Measurements from ENCODE around the gene UBE2E1. TPM values are rescaled to one million over a fixed set of nuclear protein-coding genes. Genes with fewer than 3 reads are reported as not detected.
"Not testable (repeated sequence)": the region's sequence is repeated elsewhere in the genome, so short reads cannot be mapped to it uniquely, and the experiment has no call there.

The UBE2E1 gene
- total RNA-seq, 1 donor from 2014 or later, result 72.6 TPM

DNA sequence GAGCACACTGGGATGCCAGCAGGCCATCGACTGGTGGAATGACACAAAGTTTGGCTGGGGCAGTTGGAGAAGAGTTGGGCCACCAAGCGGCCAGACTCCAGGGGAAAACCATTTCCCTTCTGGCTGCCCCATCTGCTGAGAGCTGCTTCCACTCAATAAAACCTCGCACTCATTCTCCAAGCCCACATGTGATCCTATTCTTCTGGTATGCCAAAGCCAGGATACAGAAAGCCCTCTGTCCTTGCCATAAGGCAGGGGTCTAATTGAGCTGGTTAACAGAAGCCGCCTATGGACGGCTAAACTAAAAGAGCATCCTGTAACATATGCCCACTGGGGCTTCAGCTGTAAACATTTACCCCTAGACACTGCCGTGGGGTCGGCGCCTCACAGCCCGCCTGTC lies 55.9 kb downstream of the UBE2E1 start:
- DNase-seq, result no peak
- Mint-ChIP-seq H3K36me3 (ENCODE audit: low read depth) (peaks cover 10% of the 10 kb centered on the region), H3K4me1 (peaks cover 30% of the 10 kb centered on the region), H3K27ac (no peak overlapping the region), H3K9me3 (no peaks in the 10 kb centered on the region), H3K4me3 (no peak overlapping the region), H3K27me3 (no peaks in the 10 kb centered on the region)
- intact Hi-C loops (cut with micrococcal nuclease), result no loop called here

DNA sequence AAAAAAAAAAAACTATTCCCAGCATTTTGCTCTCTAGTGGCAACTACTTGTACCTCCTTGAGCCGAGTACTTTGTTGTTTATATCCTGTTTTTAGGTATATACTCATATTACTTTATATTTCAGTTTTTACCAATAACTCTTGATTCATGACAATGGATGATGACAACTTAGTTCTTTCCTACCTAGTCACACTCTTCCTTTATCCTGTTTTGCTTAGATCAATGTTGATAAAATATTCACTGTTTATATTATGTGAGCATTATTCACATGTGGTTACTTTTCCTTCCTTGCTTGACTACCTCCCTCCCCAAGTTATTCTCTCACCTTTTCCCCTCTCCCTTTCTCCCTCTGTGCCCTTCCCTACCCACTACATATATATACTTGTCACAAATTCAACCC lies 57.3 kb downstream of the UBE2E1 start:
- peaks cover 10% of the 10 kb centered on the region for H3K36me3 Mint-ChIP-seq (ENCODE audit: low read depth)
- no peak overlapping the region for H3K4me3 Mint-ChIP-seq
- peaks cover 22% of the 10 kb centered on the region for H3K4me1 Mint-ChIP-seq
- DNase-seq, result no peak
- no peak overlapping the region for H3K27ac Mint-ChIP-seq
- H3K9me3 Mint-ChIP-seq, result no peaks in the 10 kb centered on the region
- no peaks in the 10 kb centered on the region for H3K27me3 Mint-ChIP-seq
- intact Hi-C loops (cut with micrococcal nuclease), result no loop called here

- peaks cover 14% of the 10 kb centered on the region for H3K4me1 Mint-ChIP-seq
- H3K4me3 Mint-ChIP-seq, result no peak overlapping the region
- peaks cover 10% of the 10 kb centered on the region for H3K36me3 Mint-ChIP-seq (ENCODE audit: low read depth)
- DNase-seq, result no peak
- H3K27me3 Mint-ChIP-seq, result no peaks in the 10 kb centered on the region
- no peaks in the 10 kb centered on the region for H3K9me3 Mint-ChIP-seq
- H3K27ac Mint-ChIP-seq, result no peak overlapping the region
- intact Hi-C loops (cut with micrococcal nuclease), result no loop called here
These were observed 59.2 kb downstream of the UBE2E1 start for GRCh38 chr3:23864931-23865330.

GRCh38 chr3:23865595-23866396 lies 60.0 kb downstream of the UBE2E1 start:
- intact Hi-C loops (cut with micrococcal nuclease), result no loop called here
- Mint-ChIP-seq H3K4me3 (no peak overlapping the region), H3K36me3 (ENCODE audit: low read depth) (peaks cover 10% of the 10 kb centered on the region)

DNA sequence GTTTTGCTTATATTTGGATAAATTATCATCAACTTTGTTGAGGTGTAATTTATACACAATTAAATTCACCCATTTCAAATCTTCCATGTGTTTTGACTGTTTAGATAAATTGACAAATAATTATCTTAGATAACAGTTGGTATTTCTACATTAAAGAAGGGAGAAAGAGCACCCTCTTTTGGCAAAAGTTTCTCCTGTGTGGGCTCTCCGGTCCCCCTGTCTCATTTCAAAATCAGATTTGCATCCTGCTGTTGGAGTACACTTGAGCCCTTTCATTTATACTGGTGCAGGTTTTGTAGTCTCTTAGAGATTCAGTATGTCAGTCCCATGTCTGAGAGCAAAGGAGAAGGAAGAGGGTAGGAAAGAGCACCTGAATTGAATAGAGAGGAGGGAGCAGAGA lies 61.6 kb downstream of the UBE2E1 start:
- H3K27me3 Mint-ChIP-seq, result no peaks in the 10 kb centered on the region
- no peak overlapping the region for H3K27ac Mint-ChIP-seq

More at GRCh38 chr3:23865595-23866396, 60.0 kb downstream of the UBE2E1 start:
- DNase-seq, result no peak
- Mint-ChIP-seq H3K27ac (no peak overlapping the region), H3K4me1 (peaks cover 10% of the 10 kb centered on the region), H3K9me3 (no peaks in the 10 kb centered on the region), H3K27me3 (no peaks in the 10 kb centered on the region)

DNA sequence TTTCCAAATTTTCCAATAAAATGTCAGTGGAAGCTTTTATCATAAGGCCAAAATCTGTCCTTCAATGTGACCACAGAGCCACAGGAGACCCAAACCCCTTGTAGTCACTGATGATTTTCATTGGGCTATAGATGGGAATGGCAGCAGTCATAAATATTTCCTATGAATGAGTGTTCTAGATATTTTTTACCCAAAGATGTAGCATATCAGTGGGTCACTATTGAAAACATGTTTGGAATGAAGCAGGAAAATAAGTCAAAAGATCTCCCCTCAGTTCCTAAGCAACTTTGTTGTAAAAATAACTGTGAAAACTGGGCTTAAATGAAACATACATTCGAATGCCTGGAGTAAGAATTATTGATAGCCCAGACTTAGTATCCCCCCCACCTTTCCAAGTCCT lies 62.1 kb downstream of the UBE2E1 start:
- Mint-ChIP-seq H3K4me3 (no peak overlapping the region), H3K27me3 (no peaks in the 10 kb centered on the region), H3K4me1 (peaks cover 8% of the 10 kb centered on the region), H3K9me3 (no peaks in the 10 kb centered on the region), H3K36me3 (ENCODE audit: low read depth) (peaks cover 2% of the 10 kb centered on the region), H3K27ac (no peak overlapping the region)
- no peak for DNase-seq
- intact Hi-C loops (cut with micrococcal nuclease), result no loop called here

More for the DNA sequence above, 61.6 kb downstream of the UBE2E1 start:
- Mint-ChIP-seq H3K4me1 (peaks cover 8% of the 10 kb centered on the region), H3K4me3 (no peak overlapping the region), H3K36me3 (ENCODE audit: low read depth) (peaks cover 2% of the 10 kb centered on the region), H3K9me3 (no peaks in the 10 kb centered on the region)
- no peak for DNase-seq
- intact Hi-C loops (cut with micrococcal nuclease), result no loop called here

DNA sequence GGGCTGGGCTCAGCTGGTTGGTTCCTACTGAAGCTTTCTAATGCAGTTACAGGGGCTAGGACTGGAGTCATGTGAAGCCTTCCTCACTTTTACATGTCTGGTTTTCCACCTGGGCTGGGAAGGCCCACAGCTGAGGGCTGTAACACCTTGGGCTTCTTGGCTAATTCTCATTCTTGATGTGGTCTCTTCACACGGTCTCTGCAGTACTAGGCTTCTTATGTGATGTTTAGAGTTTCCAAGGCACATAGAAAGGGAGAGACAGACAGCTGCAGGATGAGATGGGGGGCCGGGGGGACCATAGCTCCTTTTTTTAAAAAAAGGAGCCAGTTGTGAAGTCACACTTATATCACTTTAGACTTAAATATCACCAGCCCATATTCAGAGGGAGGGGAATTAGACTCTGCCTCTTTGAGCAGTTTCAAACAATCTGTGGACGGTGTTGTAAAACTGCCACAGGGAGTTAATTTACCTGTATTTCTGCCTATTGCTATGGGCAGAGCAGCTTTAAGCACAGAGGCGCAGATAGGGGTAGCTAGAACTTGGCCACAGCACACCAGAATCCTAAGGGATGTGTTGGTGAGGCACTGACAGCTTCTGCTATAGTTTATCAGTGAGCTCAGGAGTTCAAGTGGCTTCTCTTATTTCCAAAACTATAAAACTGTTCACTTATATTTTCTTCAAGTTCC lies 64.4 kb downstream of the UBE2E1 start:
- Mint-ChIP-seq H3K9me3 (no peaks in the 10 kb centered on the region), H3K27ac (no peak overlapping the region), H3K27me3 (no peaks in the 10 kb centered on the region), H3K4me1 (peaks cover 5% of the 10 kb centered on the region), H3K36me3 (ENCODE audit: low read depth) (no peaks in the 10 kb centered on the region), H3K4me3 (no peak overlapping the region)
- intact Hi-C loops (cut with micrococcal nuclease), result no loop called here
- DNase-seq, result no peak

- H3K4me3 Mint-ChIP-seq; DNase-seq; H3K27me3 Mint-ChIP-seq; H3K27ac Mint-ChIP-seq; intact Hi-C loops (cut with micrococcal nuclease); H3K4me1 Mint-ChIP-seq; H3K36me3 Mint-ChIP-seq (ENCODE audit: low read depth); H3K9me3 Mint-ChIP-seq: not testable (repeated sequence)
These were observed 64.9 kb downstream of the UBE2E1 start for GRCh38 chr3:23870663-23871043.

DNA sequence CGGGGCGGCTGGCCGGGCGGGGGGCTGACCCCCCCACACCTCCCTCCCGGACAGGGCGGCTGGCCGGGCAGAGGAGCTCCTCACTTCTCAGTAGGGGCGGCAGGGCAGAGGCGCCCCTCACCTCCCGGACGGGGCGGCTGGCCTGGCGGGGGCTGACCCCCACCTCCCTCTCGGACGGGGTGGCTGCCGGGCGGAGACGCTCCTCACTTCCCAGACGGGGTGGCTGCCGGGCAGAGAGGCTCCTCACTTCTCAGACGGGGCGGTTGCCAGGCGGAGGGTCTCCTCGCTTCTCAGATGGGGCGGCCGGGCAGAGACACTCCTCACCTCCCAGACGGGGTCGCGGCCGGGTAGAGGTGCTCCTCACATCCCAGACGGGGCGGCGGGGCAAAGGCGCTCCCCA lies 65.6 kb downstream of the UBE2E1 start:
- intact Hi-C loops (cut with micrococcal nuclease); H3K27ac Mint-ChIP-seq; H3K4me1 Mint-ChIP-seq; H3K4me3 Mint-ChIP-seq; H3K9me3 Mint-ChIP-seq; DNase-seq; H3K27me3 Mint-ChIP-seq; H3K36me3 Mint-ChIP-seq (ENCODE audit: low read depth): not testable (repeated sequence)

DNA sequence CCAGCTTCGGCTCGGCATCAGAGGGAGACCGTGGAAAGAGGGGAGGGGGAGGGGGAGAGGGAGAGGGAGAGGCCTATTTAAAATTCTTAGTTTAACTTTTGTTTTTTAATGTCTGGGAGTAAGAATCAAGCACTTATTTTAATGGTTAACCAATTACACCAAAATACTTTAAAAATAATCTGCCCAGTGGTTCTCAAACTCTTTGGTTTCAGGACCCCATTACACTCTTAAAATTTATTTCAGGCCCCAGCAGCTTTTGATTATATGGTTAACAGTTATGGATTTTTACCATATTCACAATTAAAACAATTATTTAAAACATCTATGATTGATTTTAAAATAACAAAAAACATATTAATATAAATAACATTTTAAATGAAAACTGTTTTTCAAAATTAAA lies 66.6 kb downstream of the UBE2E1 start:
- intact Hi-C loops (cut with micrococcal nuclease), result no loop called here
- Mint-ChIP-seq H3K9me3 (no peaks in the 10 kb centered on the region), H3K4me3 (no peak overlapping the region), H3K27me3 (no peaks in the 10 kb centered on the region), H3K36me3 (ENCODE audit: low read depth) (no peaks in the 10 kb centered on the region), H3K4me1 (peaks cover 3% of the 10 kb centered on the region), H3K27ac (no peak overlapping the region)
- no peak for DNase-seq

GRCh38 chr3:23873941-23874340 lies 68.2 kb downstream of the UBE2E1 start:
- Mint-ChIP-seq H3K9me3 (no peaks in the 10 kb centered on the region), H3K27ac (no peak overlapping the region), H3K27me3 (no peaks in the 10 kb centered on the region), H3K4me3 (no peak overlapping the region), H3K4me1 (no peaks in the 10 kb centered on the region), H3K36me3 (ENCODE audit: low read depth) (no peaks in the 10 kb centered on the region)
- intact Hi-C loops (cut with micrococcal nuclease), result no loop called here
- no peak for DNase-seq

- no peak overlapping the region for H3K27ac Mint-ChIP-seq
- H3K4me1 Mint-ChIP-seq, result no peaks in the 10 kb centered on the region
- H3K4me3 Mint-ChIP-seq, result no peak overlapping the region
- H3K9me3 Mint-ChIP-seq, result no peaks in the 10 kb centered on the region
- no peak for DNase-seq
- intact Hi-C loops (cut with micrococcal nuclease), result no loop called here
- no peaks in the 10 kb centered on the region for H3K36me3 Mint-ChIP-seq (ENCODE audit: low read depth)
- H3K27me3 Mint-ChIP-seq, result no peaks in the 10 kb centered on the region
These were observed 68.8 kb downstream of the UBE2E1 start for GRCh38 chr3:23874359-23875112.

DNA sequence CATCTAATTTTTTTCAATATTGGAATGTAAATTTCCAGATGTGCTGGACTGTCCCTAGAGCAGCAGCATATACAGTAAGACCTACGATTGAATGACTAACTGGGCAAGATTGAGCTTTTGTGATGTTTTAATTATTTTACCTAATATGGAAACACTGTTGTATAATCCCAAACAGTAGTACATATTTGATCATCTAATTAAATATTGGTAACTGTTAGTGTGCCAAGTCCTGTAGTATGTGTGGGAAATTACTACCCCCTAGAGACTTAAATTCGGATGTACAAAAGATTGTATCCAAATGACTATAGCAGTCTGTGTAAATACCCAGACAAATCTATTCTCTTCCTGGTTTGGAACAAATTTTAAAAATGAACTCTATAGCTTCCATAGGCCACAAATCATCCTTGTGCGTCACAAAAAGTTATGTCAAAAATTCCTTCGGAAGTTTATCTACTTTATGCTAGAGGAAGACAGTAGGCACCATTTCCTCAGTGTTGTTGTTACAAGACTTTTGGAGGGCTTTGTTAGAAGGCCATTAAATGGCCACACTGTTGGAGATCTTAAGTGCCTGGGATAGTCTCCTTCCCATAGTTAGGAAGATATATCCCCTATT lies 69.5 kb downstream of the UBE2E1 start:
- Mint-ChIP-seq H3K9me3 (no peaks in the 10 kb centered on the region), H3K4me1 (no peaks in the 10 kb centered on the region), H3K36me3 (ENCODE audit: low read depth) (no peaks in the 10 kb centered on the region), H3K4me3 (no peak overlapping the region), H3K27me3 (no peaks in the 10 kb centered on the region), H3K27ac (no peak overlapping the region)
- intact Hi-C loops (cut with micrococcal nuclease), result no loop called here
- DNase-seq, result no peak

GRCh38 chr3:23876923-23877322 lies 71.2 kb downstream of the UBE2E1 start:
- H3K9me3 Mint-ChIP-seq, result no peaks in the 10 kb centered on the region
- no peaks in the 10 kb centered on the region for H3K27me3 Mint-ChIP-seq
- peaks cover 4% of the 10 kb centered on the region for H3K4me1 Mint-ChIP-seq
- DNase-seq, result no peak
- H3K36me3 Mint-ChIP-seq (ENCODE audit: low read depth), result peaks cover 7% of the 10 kb centered on the region
- no peak overlapping the region for H3K4me3 Mint-ChIP-seq
- intact Hi-C loops (cut with micrococcal nuclease), result no loop called here
- H3K27ac Mint-ChIP-seq, result no peak overlapping the region
